Measurements from ENCODE around the gene KLHL14. TPM values are rescaled to one million over a fixed set of nuclear protein-coding genes. Genes with fewer than 3 reads are reported as not detected.

The KLHL14 gene
- total and polyA plus RNA-seq, 2 of the 13 experiments (the other 11 are each of a cell fraction or from before 2014, with no cell fraction given) = 16.0 to 41.8 TPM

GRCh38 chr18:32771871-32772580, 797 bp downstream of the KLHL14 start (continued):
- TF ChIP-seq SMAD1 (CRISPR knock-in tag; IDR thresholded peaks at IDR 0.05; ENCODE audit: borderline replicate concordance, low read depth) (no peak), ZC3H13 (CRISPR knock-in tag; IDR thresholded peaks at IDR 0.05) (peak; percentile 94; the same call in 1 of the 2 replicates), GFI1 (CRISPR knock-in tag; IDR thresholded peaks at IDR 0.05; ENCODE audit: borderline replicate concordance) (no peak), HDAC1 (CRISPR knock-in tag; IDR thresholded peaks at IDR 0.05) (no peak), SMAD9 (CRISPR knock-in tag; IDR thresholded peaks at IDR 0.05) (no peak), ZNF609 (CRISPR knock-in tag; IDR thresholded peaks at IDR 0.05; ENCODE audit: borderline replicate concordance) (no peak), ZNF572 (CRISPR knock-in tag; IDR thresholded peaks at IDR 0.05) (no peak), RAD21 (CRISPR knock-in tag; IDR thresholded peaks at IDR 0.05) (peak; percentile 12; the same call in 1 of the 2 replicates), SIX1 (CRISPR knock-in tag; IDR thresholded peaks at IDR 0.05; ENCODE audit: borderline replicate concordance) (no peak), GATAD1 (CRISPR knock-in tag; IDR thresholded peaks at IDR 0.05) (0 out of 2 replicates have a peak, but pooled peaks have one; percentile 2), HBP1 (CRISPR knock-in tag; IDR thresholded peaks at IDR 0.05; ENCODE audit: low read depth) (no peak), RBM22 (optimal IDR thresholded peaks at IDR 0.05; ENCODE audit: low read length) (peak; percentile 55), SMARCC2 (IDR thresholded peaks at IDR 0.05) (no peak), TOPORS (CRISPR knock-in tag; IDR thresholded peaks at IDR 0.05) (no peak), ZNF615 (CRISPR knock-in tag; IDR thresholded peaks at IDR 0.05; ENCODE audit: borderline replicate concordance) (no peak), HNRNPL (IDR thresholded peaks at IDR 0.05; ENCODE audit: low read depth, low read length) (no peak), TARDBP (CRISPR knock-in tag; IDR thresholded peaks at IDR 0.05) (no peak), ATM (IDR thresholded peaks at IDR 0.05; ENCODE audit: borderline replicate concordance) (no peak), CCAR2 (optimal IDR thresholded peaks at IDR 0.05; ENCODE audit: low read depth, low read length) (no peak), FOXA1 (IDR thresholded peaks at IDR 0.05) (no peak), FOXA1 (CRISPR knock-in tag; IDR thresholded peaks at IDR 0.05) (no peak), GMEB2 (CRISPR knock-in tag; IDR thresholded peaks at IDR 0.05; ENCODE audit: low read depth) (no peak)

Data from HepG2 (cell line).